GM12891 (cell line): ENCODE measurements around the gene NKAIN2.

ENCODE experiments used
- PAX5 ChIP-seq: IDR thresholded peaks from 2 replicates; pipeline ENCODE4 v1.6.1; 2011; ENCODE audit warnings: low read length, moderate library complexity, mild to moderate bottlenecking; ENCODE audit not compliant: insufficient read depth, severe bottlenecking
- POLR2A ChIP-seq: IDR thresholded peaks from 2 replicates; pipeline ENCODE4 v1.6.1; 2011; ENCODE audit warnings: low read depth, low read length, control low read depth
- POLR2AphosphoS5 ChIP-seq: IDR thresholded peaks from 2 replicates; pipeline ENCODE4 v1.6.1; 2011; ENCODE audit warnings: low read depth, low read length, control low read depth
- TAF1 ChIP-seq: IDR thresholded peaks from 2 replicates; pipeline ENCODE4 v1.6.1; 2011; ENCODE audit warnings: low read depth, low read length, control low read depth

GRCh38 chr6:124822204-124822613, 1018.5 kb downstream of the NKAIN2 start:
- no peak for TF ChIP-seq POLR2A
- TF ChIP-seq TAF1: no peak
- no peak for TF ChIP-seq POLR2AphosphoS5
- TF ChIP-seq PAX5: no peak
